Brain microvascular endothelial cell (primary cell): ENCODE data around the gene ATP2B2.

Experiments used
- DNase-seq: peaks from one replicate; pipeline ENCODE4 v3.0.0-alpha.2; 2020
- H3K27ac ChIP-seq: fragments of 250-450 bp; sonication (Bioruptor Pico); 2 replicates; pipeline ENCODE4 v1.5.1; 2020; ENCODE audit warnings: mild to moderate bottlenecking, moderate library complexity
- H3K27me3 ChIP-seq: fragments of 250-450 bp; sonication (Bioruptor Pico); replicated peaks from 2 replicates; pipeline ENCODE4 v1.5.1; 2020; ENCODE audit warnings: mild to moderate bottlenecking
- H3K36me3 ChIP-seq: fragments of 250-450 bp; sonication (Bioruptor Pico); replicated peaks from 2 replicates; pipeline ENCODE4 v1.5.1; 2020; ENCODE audit warnings: mild to moderate bottlenecking
- H3K4me3 ChIP-seq: 2 replicates; pipeline ENCODE4 v1.5.1; 2011; ENCODE audit warnings: low read depth, mild to moderate bottlenecking, control low read depth, low read length, moderate library complexity
- in situ Hi-C: cut with HindIII; loops from 2 replicates; pipeline ENCODE4 v1.10.0; 2017; ENCODE audit warnings: low sequenced_read_pairs, low pct_ligation_motif_present
- TF ChIP-seq, protein P1 (sequence below): IDR thresholded peaks from 2 replicates; pipeline ENCODE4 v1.5.1; 2011; ENCODE audit warnings: low read depth, mild to moderate bottlenecking, moderate library complexity, low read length, control low read depth, inconsistent platforms; ENCODE audit errors: missing control alignments

The ATP2B2 gene

GRCh38 chr3:10393514-10393913 lies 111.9 kb downstream of the ATP2B2 start:
- in situ Hi-C loops: no loop called here
- Histone ChIP-seq H3K27me3 (no peaks in the 10 kb centered on the region), H3K27ac (no peak overlapping the region), H3K36me3 (no peaks in the 10 kb centered on the region), H3K4me3 (no peak overlapping the region)
- TF ChIP-seq, protein P1, sequence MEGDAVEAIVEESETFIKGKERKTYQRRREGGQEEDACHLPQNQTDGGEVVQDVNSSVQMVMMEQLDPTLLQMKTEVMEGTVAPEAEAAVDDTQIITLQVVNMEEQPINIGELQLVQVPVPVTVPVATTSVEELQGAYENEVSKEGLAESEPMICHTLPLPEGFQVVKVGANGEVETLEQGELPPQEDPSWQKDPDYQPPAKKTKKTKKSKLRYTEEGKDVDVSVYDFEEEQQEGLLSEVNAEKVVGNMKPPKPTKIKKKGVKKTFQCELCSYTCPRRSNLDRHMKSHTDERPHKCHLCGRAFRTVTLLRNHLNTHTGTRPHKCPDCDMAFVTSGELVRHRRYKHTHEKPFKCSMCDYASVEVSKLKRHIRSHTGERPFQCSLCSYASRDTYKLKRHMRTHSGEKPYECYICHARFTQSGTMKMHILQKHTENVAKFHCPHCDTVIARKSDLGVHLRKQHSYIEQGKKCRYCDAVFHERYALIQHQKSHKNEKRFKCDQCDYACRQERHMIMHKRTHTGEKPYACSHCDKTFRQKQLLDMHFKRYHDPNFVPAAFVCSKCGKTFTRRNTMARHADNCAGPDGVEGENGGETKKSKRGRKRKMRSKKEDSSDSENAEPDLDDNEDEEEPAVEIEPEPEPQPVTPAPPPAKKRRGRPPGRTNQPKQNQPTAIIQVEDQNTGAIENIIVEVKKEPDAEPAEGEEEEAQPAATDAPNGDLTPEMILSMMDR: no peak
- no peak for DNase-seq

DNA sequence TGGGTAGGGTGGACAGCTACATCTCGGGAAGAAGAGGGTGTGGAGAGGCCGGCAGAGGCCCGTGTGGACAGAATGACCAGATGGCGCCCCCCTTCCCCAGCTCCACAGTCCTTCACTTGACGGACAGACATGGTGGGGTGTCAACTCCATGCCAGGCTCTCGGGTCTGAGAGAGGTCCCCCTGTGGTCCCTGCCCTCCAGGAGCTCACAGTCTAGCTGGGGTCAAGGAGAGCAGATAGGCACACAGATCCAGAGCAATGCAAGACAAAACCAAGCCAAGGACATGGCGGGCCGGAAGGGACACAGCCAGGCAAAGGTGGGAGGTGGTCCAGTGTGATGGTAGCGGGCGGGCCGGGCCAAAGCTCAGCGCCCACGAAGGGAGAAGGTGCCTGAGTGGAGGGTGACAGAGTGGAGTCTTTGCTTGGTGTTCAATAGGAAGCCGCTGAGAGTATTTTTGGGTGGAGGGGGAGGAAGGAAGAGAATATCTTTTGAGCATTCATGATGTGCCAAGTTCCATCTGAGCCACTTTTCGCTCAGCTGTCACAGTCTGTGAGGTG lies 112.4 kb downstream of the ATP2B2 start:
- H3K36me3 ChIP-seq: no peaks in the 10 kb centered on the region
- H3K27ac ChIP-seq: no peak overlapping the region
- no peak overlapping the region for H3K4me3 ChIP-seq
- no peaks in the 10 kb centered on the region for H3K27me3 ChIP-seq
- TF ChIP-seq, protein P1: no peak
- no peak for DNase-seq
- in situ Hi-C loops: no loop called here

- DNase-seq: no peak
- TF ChIP-seq, protein P1: peak; percentile 42
- no peak overlapping the region for H3K27ac ChIP-seq
- H3K27me3 ChIP-seq: no peaks in the 10 kb centered on the region
- H3K4me3 ChIP-seq: no peak overlapping the region
- H3K36me3 ChIP-seq: no peaks in the 10 kb centered on the region
- in situ Hi-C loops: no loop called here
Observed at GRCh38 chr3:10392244-10392643, 113.1 kb downstream of the ATP2B2 start.

DNA sequence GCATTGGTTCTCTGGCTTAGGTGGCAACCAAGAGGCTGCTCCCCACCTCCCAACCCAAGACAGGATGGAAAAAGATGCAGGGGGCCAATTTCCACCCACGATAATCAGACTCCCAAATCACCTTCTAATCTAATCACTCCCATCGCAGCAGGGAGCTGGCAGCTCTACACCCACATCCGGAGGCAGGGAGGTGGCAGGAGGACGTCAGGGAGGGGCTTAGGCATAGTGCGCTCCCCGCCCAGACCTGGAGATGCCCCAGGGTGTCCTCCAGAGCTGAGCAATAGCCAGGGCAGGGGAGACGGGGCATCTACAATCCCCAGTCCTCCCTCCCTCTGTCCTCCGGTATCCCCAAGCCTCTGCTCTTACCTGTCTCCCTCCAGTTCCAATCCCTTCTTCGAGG lies 114.0 kb downstream of the ATP2B2 start:
- no peak for DNase-seq
- H3K4me3 ChIP-seq: no peak overlapping the region
- H3K27me3 ChIP-seq: no peaks in the 10 kb centered on the region
- no peaks in the 10 kb centered on the region for H3K36me3 ChIP-seq
- in situ Hi-C loops: no loop called here
- no peak overlapping the region for H3K27ac ChIP-seq
- TF ChIP-seq, protein P1: no peak

- no peak for DNase-seq
- in situ Hi-C loops: no loop called here
- H3K27me3 ChIP-seq: no peaks in the 10 kb centered on the region
- H3K4me3 ChIP-seq: no peak overlapping the region
- H3K36me3 ChIP-seq: no peaks in the 10 kb centered on the region
- TF ChIP-seq, protein P1: no peak
- H3K27ac ChIP-seq: no peak overlapping the region
Observed at GRCh38 chr3:10390641-10391373, 114.6 kb downstream of the ATP2B2 start.
